ENCODE data around the gene NFAM1.

NFAM1 gene

GRCh38 chr22:42433754-42434682 is 1.8 kb upstream of the NFAM1 start:
- FAIRE-seq (no peak), DNase-seq (ENCODE audit: insufficient read length, low spot score) (no peak)
- TF ChIP-seq POLR2A (IDR thresholded peaks at IDR 0.05; ENCODE audit: low read depth, low read length) (no peak), PAX5 (IDR thresholded peaks at IDR 0.05; ENCODE audit: insufficient read depth, low read length, severe bottlenecking) (no peak), SPI1 (IDR thresholded peaks at IDR 0.05; ENCODE audit: low read depth, low read length) (no peak), TAF1 (IDR thresholded peaks at IDR 0.05; ENCODE audit: low read depth, low read length) (no peak), POU2F2 (IDR thresholded peaks at IDR 0.05; ENCODE audit: low read depth, low read length) (no peak), POLR2AphosphoS5 (IDR thresholded peaks at IDR 0.05; ENCODE audit: low read depth, low read length) (no peak)

GRCh38 chr22:42432818-42433217 is 615 bp upstream of the NFAM1 start:
- no peak for FAIRE-seq

GRCh38 chr22:42431401-42432019 is 693 bp downstream of the NFAM1 start:
- TF ChIP-seq SPI1 (IDR thresholded peaks at IDR 0.05; ENCODE audit: low read depth, low read length) (no peak), POLR2AphosphoS5 (IDR thresholded peaks at IDR 0.05; ENCODE audit: low read depth, low read length) (no peak), PAX5 (IDR thresholded peaks at IDR 0.05; ENCODE audit: insufficient read depth, low read length, severe bottlenecking) (no peak), TAF1 (IDR thresholded peaks at IDR 0.05; ENCODE audit: low read depth, low read length) (no peak), POLR2A (IDR thresholded peaks at IDR 0.05; ENCODE audit: low read depth, low read length) (no peak), POU2F2 (IDR thresholded peaks at IDR 0.05; ENCODE audit: low read depth, low read length) (no peak)
- DNase-seq (ENCODE audit: insufficient read length, low spot score) (no peak), FAIRE-seq (no peak)

More at GRCh38 chr22:42432818-42433217, 615 bp upstream of the NFAM1 start:
- DNase-seq (ENCODE audit: insufficient read length, low spot score), result no peak
- TF ChIP-seq SPI1 (IDR thresholded peaks at IDR 0.05; ENCODE audit: low read depth, low read length), result no peak
- TF ChIP-seq POLR2A (IDR thresholded peaks at IDR 0.05; ENCODE audit: low read depth, low read length), result no peak
- no peak for TF ChIP-seq TAF1 (IDR thresholded peaks at IDR 0.05; ENCODE audit: low read depth, low read length)
- TF ChIP-seq POU2F2 (IDR thresholded peaks at IDR 0.05; ENCODE audit: low read depth, low read length), result no peak
- TF ChIP-seq PAX5 (IDR thresholded peaks at IDR 0.05; ENCODE audit: insufficient read depth, low read length, severe bottlenecking), result no peak
- TF ChIP-seq POLR2AphosphoS5 (IDR thresholded peaks at IDR 0.05; ENCODE audit: low read depth, low read length), result no peak

- FAIRE-seq (no peak), DNase-seq (ENCODE audit: insufficient read length, low spot score) (no peak)
- TF ChIP-seq SPI1 (IDR thresholded peaks at IDR 0.05; ENCODE audit: low read depth, low read length) (no peak), POLR2AphosphoS5 (IDR thresholded peaks at IDR 0.05; ENCODE audit: low read depth, low read length) (no peak), POU2F2 (IDR thresholded peaks at IDR 0.05; ENCODE audit: low read depth, low read length) (no peak), POLR2A (IDR thresholded peaks at IDR 0.05; ENCODE audit: low read depth, low read length) (no peak), PAX5 (IDR thresholded peaks at IDR 0.05; ENCODE audit: insufficient read depth, low read length, severe bottlenecking) (no peak), TAF1 (IDR thresholded peaks at IDR 0.05; ENCODE audit: low read depth, low read length) (no peak)
Measured at GRCh38 chr22:42430528-42431125, 1.6 kb downstream of the NFAM1 start.

- DNase-seq (ENCODE audit: insufficient read length, low spot score), result no peak
- TF ChIP-seq TAF1 (IDR thresholded peaks at IDR 0.05; ENCODE audit: low read depth, low read length), result no peak
- TF ChIP-seq SPI1 (IDR thresholded peaks at IDR 0.05; ENCODE audit: low read depth, low read length), result no peak
- no peak for TF ChIP-seq POLR2AphosphoS5 (IDR thresholded peaks at IDR 0.05; ENCODE audit: low read depth, low read length)
- no peak for TF ChIP-seq PAX5 (IDR thresholded peaks at IDR 0.05; ENCODE audit: insufficient read depth, low read length, severe bottlenecking)
- TF ChIP-seq POLR2A (IDR thresholded peaks at IDR 0.05; ENCODE audit: low read depth, low read length), result no peak
- TF ChIP-seq POU2F2 (IDR thresholded peaks at IDR 0.05; ENCODE audit: low read depth, low read length), result no peak
- no peak for FAIRE-seq
Measured at GRCh38 chr22:42428760-42429159, 3.4 kb downstream of the NFAM1 start.

- TF ChIP-seq POLR2A (IDR thresholded peaks at IDR 0.05; ENCODE audit: low read depth, low read length) (no peak), SPI1 (IDR thresholded peaks at IDR 0.05; ENCODE audit: low read depth, low read length) (no peak), PAX5 (IDR thresholded peaks at IDR 0.05; ENCODE audit: insufficient read depth, low read length, severe bottlenecking) (no peak), TAF1 (IDR thresholded peaks at IDR 0.05; ENCODE audit: low read depth, low read length) (no peak), POU2F2 (IDR thresholded peaks at IDR 0.05; ENCODE audit: low read depth, low read length) (no peak), POLR2AphosphoS5 (IDR thresholded peaks at IDR 0.05; ENCODE audit: low read depth, low read length) (no peak)
- FAIRE-seq, result no peak
- DNase-seq (ENCODE audit: insufficient read length, low spot score), result no peak
Measured at GRCh38 chr22:42428025-42428424, 4.2 kb downstream of the NFAM1 start.

GRCh38 chr22:42427167-42427566 is 5.0 kb downstream of the NFAM1 start:
- FAIRE-seq (no peak), DNase-seq (ENCODE audit: insufficient read length, low spot score) (no peak)
- no peak for TF ChIP-seq POLR2A (IDR thresholded peaks at IDR 0.05; ENCODE audit: low read depth, low read length)
- no peak for TF ChIP-seq TAF1 (IDR thresholded peaks at IDR 0.05; ENCODE audit: low read depth, low read length)
- no peak for TF ChIP-seq POLR2AphosphoS5 (IDR thresholded peaks at IDR 0.05; ENCODE audit: low read depth, low read length)
- no peak for TF ChIP-seq PAX5 (IDR thresholded peaks at IDR 0.05; ENCODE audit: insufficient read depth, low read length, severe bottlenecking)
- TF ChIP-seq POU2F2 (IDR thresholded peaks at IDR 0.05; ENCODE audit: low read depth, low read length), result no peak
- no peak for TF ChIP-seq SPI1 (IDR thresholded peaks at IDR 0.05; ENCODE audit: low read depth, low read length)

GRCh38 chr22:42425989-42426355 is 6.2 kb downstream of the NFAM1 start:
- TF ChIP-seq POLR2A (IDR thresholded peaks at IDR 0.05; ENCODE audit: low read depth, low read length) (no peak), TAF1 (IDR thresholded peaks at IDR 0.05; ENCODE audit: low read depth, low read length) (no peak), POLR2AphosphoS5 (IDR thresholded peaks at IDR 0.05; ENCODE audit: low read depth, low read length) (no peak), PAX5 (IDR thresholded peaks at IDR 0.05; ENCODE audit: insufficient read depth, low read length, severe bottlenecking) (no peak), SPI1 (IDR thresholded peaks at IDR 0.05; ENCODE audit: low read depth, low read length) (no peak), POU2F2 (IDR thresholded peaks at IDR 0.05; ENCODE audit: low read depth, low read length) (no peak)
- FAIRE-seq (no peak), DNase-seq (ENCODE audit: insufficient read length, low spot score) (no peak)
